Measurements from ENCODE around the gene EXOC4. TPM values are rescaled to one million over a fixed set of nuclear protein-coding genes. Genes with fewer than 3 reads are reported as not detected.
"Not testable (repeated sequence)": the region's sequence is repeated elsewhere in the genome, so short reads cannot be mapped to it uniquely, and the experiment has no call there.

EXOC4 gene
- total and polyA plus RNA-seq, 7 experiments from 2014 or later = 44.1 to 106 (median 74.2) TPM

- no peak overlapping the region for H3K27ac Mint-ChIP-seq
- no peak for ATAC-seq
- H3K4me3 Mint-ChIP-seq = no peak overlapping the region
- Histone ChIP-seq H3K4me1 (ENCODE audit: control insufficient read depth in 2 of 2, insufficient read depth in 2 of 2, low read length in 2 of 2) (no peaks in the 10 kb centered on the region), H3K4me3 (ENCODE audit: low read length) (no peak overlapping the region), H3K36me3 (ENCODE audit: control insufficient read depth in 2 of 3, insufficient read depth in 3 of 3, low read length in 3 of 3) (no peaks in the 10 kb centered on the region), H3K9me3 (ENCODE audit: control insufficient read depth in 2 of 3, low read length in 3 of 3) (no peaks in the 10 kb centered on the region), H3K27me3 (ENCODE audit: control insufficient read depth in 2 of 2, insufficient read depth in 2 of 2, low read length in 2 of 2) (no peaks in the 10 kb centered on the region), H3K27ac (ENCODE audit: low read depth, low read length) (no peak overlapping the region)
- intact Hi-C loops (cut with micrococcal nuclease) = no loop called here
- H3K36me3 Mint-ChIP-seq = peaks cover 0 to 25% (median 8%) of the 10 kb centered on the region in 5 donors
- H3K27me3 Mint-ChIP-seq = no peaks in the 10 kb centered on the region
- H3K9me3 Mint-ChIP-seq = peaks cover 0 to 4% (median 0%) of the 10 kb centered on the region in 11 donors
- H3K4me1 Mint-ChIP-seq = peaks cover 0 to 3% (median 0%) of the 10 kb centered on the region in 7 donors
- ChIA-PET CTCF (no interaction called here), POLR2A (interaction anchor here (0.6 kb wide), 1 partner anchor 24 kb away, joined by 4 read pairs; no protein-coding TSS in a partner anchor)
- DNase-seq = no peak
These were observed 734.7 kb downstream of the EXOC4 start for GRCh38 chr7:133987582-133987981.

- intact Hi-C loops (cut with micrococcal nuclease) = no loop called here
- Mint-ChIP-seq H3K36me3 (peaks cover 0 to 59% (median 26%) of the 10 kb centered on the region in 5 donors), H3K9me3 (peaks cover 0 to 5% (median 0%) of the 10 kb centered on the region in 11 donors), H3K4me1 (peaks cover 0 to 7% (median 0%) of the 10 kb centered on the region in 7 donors), H3K27ac (no peak overlapping the region), H3K4me3 (no peak overlapping the region), H3K27me3 (no peaks in the 10 kb centered on the region)
- Histone ChIP-seq H3K27ac (ENCODE audit: low read depth, low read length) (no peak overlapping the region), H3K27me3 (ENCODE audit: control insufficient read depth in 2 of 2, insufficient read depth in 2 of 2, low read length in 2 of 2) (no peaks in the 10 kb centered on the region), H3K4me3 (ENCODE audit: low read length) (no peak overlapping the region), H3K4me1 (ENCODE audit: control insufficient read depth in 2 of 2, insufficient read depth in 2 of 2, low read length in 2 of 2) (no peaks in the 10 kb centered on the region), H3K9me3 (ENCODE audit: control insufficient read depth in 2 of 3, low read length in 3 of 3) (no peaks in the 10 kb centered on the region), H3K36me3 (ENCODE audit: control insufficient read depth in 2 of 3, insufficient read depth in 3 of 3, low read length in 3 of 3) (peaks cover 0 to 4% (median 0%) of the 10 kb centered on the region in 3 experiments)
- no peak for ATAC-seq
- ChIA-PET CTCF (no interaction called here), POLR2A (no interaction called here)
- DNase-seq = no peak
These were observed 740.7 kb downstream of the EXOC4 start for GRCh38 chr7:133993547-133993946.

GRCh38 chr7:133994100-133994499 lies 741.2 kb downstream of the EXOC4 start:
- POLR2A ChIA-PET; intact Hi-C loops (cut with micrococcal nuclease); H3K27me3 ChIP-seq (ENCODE audit: control insufficient read depth in 2 of 2, insufficient read depth in 2 of 2, low read length in 2 of 2); H3K27me3 Mint-ChIP-seq; H3K9me3 ChIP-seq (ENCODE audit: control insufficient read depth in 2 of 3, low read length in 3 of 3); DNase-seq; ATAC-seq; H3K4me3 Mint-ChIP-seq; H3K4me1 Mint-ChIP-seq; H3K27ac ChIP-seq (ENCODE audit: low read depth, low read length); H3K4me3 ChIP-seq (ENCODE audit: low read length); CTCF ChIA-PET; H3K36me3 ChIP-seq (ENCODE audit: control insufficient read depth in 2 of 3, insufficient read depth in 3 of 3, low read length in 3 of 3); H3K27ac Mint-ChIP-seq; H3K9me3 Mint-ChIP-seq; H3K4me1 ChIP-seq (ENCODE audit: control insufficient read depth in 2 of 2, insufficient read depth in 2 of 2, low read length in 2 of 2): not testable (repeated sequence)
- H3K36me3 Mint-ChIP-seq = peaks cover 3 to 63% (median 26%) of the 10 kb centered on the region in 5 donors

GRCh38 chr7:133997463-133997862 lies 744.6 kb downstream of the EXOC4 start:
- H3K4me3 Mint-ChIP-seq = no peak overlapping the region
- intact Hi-C loops (cut with micrococcal nuclease) = no loop called here
- ChIA-PET CTCF (no interaction called here), POLR2A (interaction anchor here (0.5 kb wide), 1 partner anchor 272 kb away, joined by 3 read pairs; no protein-coding TSS in a partner anchor)
- ATAC-seq (no peak), DNase-seq (no peak)
- peaks cover 0 to 4% (median 0%) of the 10 kb centered on the region in 3 experiments for H3K36me3 ChIP-seq (ENCODE audit: control insufficient read depth in 2 of 3, insufficient read depth in 3 of 3, low read length in 3 of 3)
- peaks cover 0 to 5% (median 0%) of the 10 kb centered on the region in 11 donors for H3K9me3 Mint-ChIP-seq
- no peak overlapping the region for H3K27ac ChIP-seq (ENCODE audit: low read depth, low read length)
- no peaks in the 10 kb centered on the region for H3K9me3 ChIP-seq (ENCODE audit: control insufficient read depth in 2 of 3, low read length in 3 of 3)
- no peaks in the 10 kb centered on the region for H3K4me1 ChIP-seq (ENCODE audit: control insufficient read depth in 2 of 2, insufficient read depth in 2 of 2, low read length in 2 of 2)
- no peak overlapping the region for H3K4me3 ChIP-seq (ENCODE audit: low read length)
- H3K36me3 Mint-ChIP-seq = peaks cover 3 to 66% (median 23%) of the 10 kb centered on the region in 5 donors
- no peaks in the 10 kb centered on the region for H3K27me3 ChIP-seq (ENCODE audit: control insufficient read depth in 2 of 2, insufficient read depth in 2 of 2, low read length in 2 of 2)
- peaks cover 0 to 7% (median 0%) of the 10 kb centered on the region in 7 donors for H3K4me1 Mint-ChIP-seq
- no peaks in the 10 kb centered on the region for H3K27me3 Mint-ChIP-seq
- no peak overlapping the region for H3K27ac Mint-ChIP-seq

- POLR2A ChIA-PET = no interaction called here
- Histone ChIP-seq H3K4me1 (ENCODE audit: control insufficient read depth in 2 of 2, insufficient read depth in 2 of 2, low read length in 2 of 2) (no peaks in the 10 kb centered on the region), H3K4me3 (ENCODE audit: low read length) (no peak overlapping the region), H3K36me3 (ENCODE audit: control insufficient read depth in 2 of 3, insufficient read depth in 3 of 3, low read length in 3 of 3) (peaks cover 0 to 4% (median 0%) of the 10 kb centered on the region in 3 experiments), H3K27ac (ENCODE audit: low read depth, low read length) (no peak overlapping the region), H3K27me3 (ENCODE audit: control insufficient read depth in 2 of 2, insufficient read depth in 2 of 2, low read length in 2 of 2) (no peaks in the 10 kb centered on the region), H3K9me3 (ENCODE audit: control insufficient read depth in 2 of 3, low read length in 3 of 3) (no peaks in the 10 kb centered on the region)
- H3K36me3 Mint-ChIP-seq = peaks cover 3 to 63% (median 25%) of the 10 kb centered on the region in 5 donors
- no peak overlapping the region for H3K4me3 Mint-ChIP-seq
- intact Hi-C loops (cut with micrococcal nuclease) = no loop called here
- no peaks in the 10 kb centered on the region for H3K27me3 Mint-ChIP-seq
- H3K4me1 Mint-ChIP-seq = peaks cover 0 to under 1% (median 0%) of the 10 kb centered on the region in 7 donors
- ATAC-seq (no peak), DNase-seq (no peak)
- H3K27ac Mint-ChIP-seq = no peak overlapping the region
- CTCF ChIA-PET = no interaction called here
- no peaks in the 10 kb centered on the region for H3K9me3 Mint-ChIP-seq
These were observed 746.3 kb downstream of the EXOC4 start for GRCh38 chr7:133999178-133999577.

GRCh38 chr7:134004829-134005505 lies 752.1 kb downstream of the EXOC4 start:
- H3K4me3 Mint-ChIP-seq = no peak overlapping the region
- CTCF ChIA-PET = no interaction called here
- DNase-seq = no peak
- intact Hi-C loops (cut with micrococcal nuclease) = no loop called here
- no peak overlapping the region for H3K27ac Mint-ChIP-seq
- Histone ChIP-seq H3K4me1 (ENCODE audit: control insufficient read depth in 2 of 2, insufficient read depth in 2 of 2, low read length in 2 of 2) (no peaks in the 10 kb centered on the region), H3K27ac (ENCODE audit: low read depth, low read length) (no peak overlapping the region), H3K9me3 (ENCODE audit: control insufficient read depth in 2 of 3, low read length in 3 of 3) (no peaks in the 10 kb centered on the region), H3K4me3 (ENCODE audit: low read length) (no peak overlapping the region), H3K27me3 (ENCODE audit: control insufficient read depth in 2 of 2, insufficient read depth in 2 of 2, low read length in 2 of 2) (no peaks in the 10 kb centered on the region), H3K36me3 (ENCODE audit: control insufficient read depth in 2 of 3, insufficient read depth in 3 of 3, low read length in 3 of 3) (peaks cover 0 to 10% (median 0%) of the 10 kb centered on the region in 3 experiments)
- ATAC-seq = no peak
- H3K27me3 Mint-ChIP-seq = no peaks in the 10 kb centered on the region
- no peaks in the 10 kb centered on the region for H3K4me1 Mint-ChIP-seq
- H3K36me3 Mint-ChIP-seq = peaks cover 3 to 78% (median 41%) of the 10 kb centered on the region in 5 donors
- H3K9me3 Mint-ChIP-seq = peaks cover 0 to 7% (median 0%) of the 10 kb centered on the region in 11 donors
- POLR2A ChIA-PET = no interaction called here

All from naive thymus-derived CD4-positive, alpha-beta T cell (primary cell).